ENCODE measurements around the gene RNASE13.

GRCh38 chr14:21014761-21015190, 19.8 kb downstream of the RNASE13 start:
- no peak for TF ChIP-seq POLR2A (IDR thresholded peaks at IDR 0.05; ENCODE audit: low read length)
- TF ChIP-seq GATA1 (IDR thresholded peaks at IDR 0.05; ENCODE audit: low read depth, low read length), result no peak

Measured in erythroblast (primary cell).